Stimulated activated naive B cell treated with anti-CD40 and anti-IgM and Interleukin-4, amounts not matched to agents 10 μg/mL and 1 μg/mL and 100 μg/mL, for 72 hours (primary cell): Measurements from ENCODE around the gene POLR2B.
A peak's percentile ranks its signal among the peaks of the same experiment; 100 is the strongest.

Source experiments
- ATAC-seq, 2 donors: fragments of 150-1000 bp; cut with Tn5 transposase; replicated peaks; 2 replicates each; pipeline ENCODE4 v1.10.0; 2021; ENCODE audit warnings: moderate library complexity in 1 of 2
- DNase-seq: peaks from one replicate; pipeline ENCODE4 v3.0.0; 2021
- H3K27ac Mint-ChIP-seq: one replicate; pipeline ENCODE4 v1.8.0; 2022; ENCODE audit warnings: mild to moderate bottlenecking, mixed read lengths
- H3K27me3 Mint-ChIP-seq, 2 donors: one replicate each; pipeline ENCODE4 v1.8.0; 2022; ENCODE audit warnings: mixed read lengths in 2 of 2
- H3K36me3 Mint-ChIP-seq, 2 donors: one replicate each; pipeline ENCODE4 v1.8.0; 2022; ENCODE audit warnings: mixed read lengths in 2 of 2, mild to moderate bottlenecking in 1 of 2
- H3K4me1 Mint-ChIP-seq, 2 donors: one replicate each; pipeline ENCODE4 v1.8.0; 2022; ENCODE audit warnings: mixed read lengths in 2 of 2, mild to moderate bottlenecking in 1 of 2
- H3K4me3 Mint-ChIP-seq, 2 donors: one replicate each; pipeline ENCODE4 v1.8.0; 2022; ENCODE audit warnings: mild to moderate bottlenecking in 2 of 2, mixed read lengths in 2 of 2, moderate library complexity in 1 of 2
- H3K9me3 Mint-ChIP-seq, 2 donors: one replicate each; pipeline ENCODE4 v1.8.0; 2022; ENCODE audit warnings: mixed read lengths in 2 of 2, mild to moderate bottlenecking in 1 of 2

Gene POLR2B

GRCh38 chr4:56973336-56973735 lies 5.4 kb upstream of the POLR2B start:
- Mint-ChIP-seq H3K27ac (peak overlapping the region; percentile 7), H3K27me3 (no peaks in the 10 kb centered on the region), H3K4me1 (peaks cover 20 to 34% of the 10 kb centered on the region in 2 donors), H3K9me3 (peaks cover 0 to 2% of the 10 kb centered on the region in 2 donors), H3K36me3 (peaks cover 32 to 43% of the 10 kb centered on the region in 2 donors), H3K4me3 (no peak overlapping the region)
- ATAC-seq (no peak), DNase-seq (no peak)

GRCh38 chr4:56976283-56976836 lies 2.3 kb upstream of the POLR2B start:
- Mint-ChIP-seq H3K27me3 (no peaks in the 10 kb centered on the region), H3K27ac (peak overlapping the region; percentile 47), H3K4me1 (peaks cover 25 to 47% of the 10 kb centered on the region in 2 donors), H3K36me3 (peaks cover 28 to 43% of the 10 kb centered on the region in 2 donors), H3K4me3 (peak overlapping the region; percentile 85 to 99), H3K9me3 (peaks cover 0 to 2% of the 10 kb centered on the region in 2 donors)
- DNase-seq (peak; percentile 3), ATAC-seq (no peak)

GRCh38 chr4:56976837-56977320 lies 1.8 kb upstream of the POLR2B start:
- Mint-ChIP-seq H3K9me3 (peaks cover 0 to 2% of the 10 kb centered on the region in 2 donors), H3K27ac (peak overlapping the region; percentile 99), H3K4me1 (peaks cover 26 to 49% of the 10 kb centered on the region in 2 donors), H3K4me3 (peak overlapping the region; percentile 85 to 99), H3K36me3 (peaks cover 26 to 45% of the 10 kb centered on the region in 2 donors), H3K27me3 (no peaks in the 10 kb centered on the region)
- DNase-seq (peak; percentile 41), ATAC-seq (peak; percentile 33 to 37)

GRCh38 chr4:56977321-56978012 lies 1.2 kb upstream of the POLR2B start, which contains the start of gene NOA1:
TSS of gene NOA1 (minus strand) at chr4:56977606. CDS start at chr4:56977585, 21 bp downstream.
- peak; percentile 88 to 89 for ATAC-seq
- Mint-ChIP-seq H3K9me3 (peaks cover 0 to 2% of the 10 kb centered on the region in 2 donors), H3K4me1 (peaks cover 26 to 48% of the 10 kb centered on the region in 2 donors), H3K4me3 (peak within 1 kb of the TSS; percentile 85 to 99), H3K27ac (peak within 1 kb of the TSS; percentile 99), H3K36me3 (peaks cover 22 to 44% of the 10 kb centered on the region in 2 donors), H3K27me3 (no peaks in the 10 kb centered on the region)
- peak; percentile 99 for DNase-seq

GRCh38 chr4:56979421-56980072 lies 851 bp downstream of the POLR2B start:
- Mint-ChIP-seq H3K27me3 (no peaks in the 10 kb centered on the region), H3K4me3 (peak overlapping the region; percentile 85 to 99), H3K4me1 (peaks cover 26 to 44% of the 10 kb centered on the region in 2 donors), H3K9me3 (no peaks in the 10 kb centered on the region), H3K36me3 (peaks cover 10 to 33% of the 10 kb centered on the region in 2 donors), H3K27ac (peak overlapping the region; percentile 99)
- no peak for ATAC-seq
- peak; percentile 10 for DNase-seq

- Mint-ChIP-seq H3K9me3 (no peaks in the 10 kb centered on the region), H3K27ac (no peak overlapping the region), H3K36me3 (peaks cover 13 to 38% of the 10 kb centered on the region in 2 donors), H3K4me3 (peak overlapping the region in 1 of 2 donors; percentile 0), H3K4me1 (peaks cover 17 to 32% of the 10 kb centered on the region in 2 donors), H3K27me3 (no peaks in the 10 kb centered on the region)
- ATAC-seq = no peak
- no peak for DNase-seq
Measured at GRCh38 chr4:56981795-56982201, 3.1 kb downstream of the POLR2B start.

- DNase-seq = no peak
- Mint-ChIP-seq H3K9me3 (no peaks in the 10 kb centered on the region), H3K4me3 (no peak overlapping the region), H3K27me3 (no peaks in the 10 kb centered on the region), H3K36me3 (peaks cover 14 to 53% of the 10 kb centered on the region in 2 donors), H3K27ac (no peak overlapping the region), H3K4me1 (peaks cover 22 to 39% of the 10 kb centered on the region in 2 donors)
- no peak for ATAC-seq
Measured at GRCh38 chr4:56986192-56986591, 7.5 kb downstream of the POLR2B start.

- Mint-ChIP-seq H3K36me3 (peaks cover 21 to 53% of the 10 kb centered on the region in 2 donors), H3K4me1 (peaks cover 21 to 39% of the 10 kb centered on the region in 2 donors), H3K27me3 (no peaks in the 10 kb centered on the region), H3K4me3 (no peak overlapping the region), H3K9me3 (no peaks in the 10 kb centered on the region), H3K27ac (no peak overlapping the region)
- DNase-seq = no peak
- ATAC-seq = no peak
Measured at GRCh38 chr4:56986952-56987351, 8.3 kb downstream of the POLR2B start.

- peak overlapping the region; percentile 33 for H3K27ac Mint-ChIP-seq
- no peak overlapping the region for H3K4me3 Mint-ChIP-seq
- H3K36me3 Mint-ChIP-seq = peaks cover 19 to 45% of the 10 kb centered on the region in 2 donors
- no peaks in the 10 kb centered on the region for H3K9me3 Mint-ChIP-seq
- DNase-seq (no peak), ATAC-seq (peak; percentile 41 to 42)
- no peaks in the 10 kb centered on the region for H3K27me3 Mint-ChIP-seq
- peaks cover 16 to 29% of the 10 kb centered on the region in 2 donors for H3K4me1 Mint-ChIP-seq
Measured at GRCh38 chr4:56990109-56990905, 11.6 kb downstream of the POLR2B start.

- Mint-ChIP-seq H3K27ac (no peak overlapping the region), H3K27me3 (no peaks in the 10 kb centered on the region), H3K36me3 (peaks cover 26 to 52% of the 10 kb centered on the region in 2 donors), H3K4me3 (no peak overlapping the region), H3K4me1 (peaks cover 11 to 15% of the 10 kb centered on the region in 2 donors), H3K9me3 (no peaks in the 10 kb centered on the region)
- DNase-seq = no peak
- ATAC-seq = no peak
Measured at GRCh38 chr4:56995525-56995924, 16.8 kb downstream of the POLR2B start.

GRCh38 chr4:56999751-57000150 lies 21.1 kb downstream of the POLR2B start:
- Mint-ChIP-seq H3K4me3 (no peak overlapping the region), H3K36me3 (peaks cover 34 to 52% of the 10 kb centered on the region in 2 donors), H3K27me3 (no peaks in the 10 kb centered on the region)

GRCh38 chr4:57013543-57014120 lies 34.9 kb downstream of the POLR2B start:
- Mint-ChIP-seq H3K4me3 (no peak overlapping the region), H3K9me3 (no peaks in the 10 kb centered on the region), H3K4me1 (peaks cover 2 to 12% of the 10 kb centered on the region in 2 donors), H3K36me3 (peaks cover 31 to 46% of the 10 kb centered on the region in 2 donors), H3K27me3 (no peaks in the 10 kb centered on the region), H3K27ac (no peak overlapping the region)
- no peak for ATAC-seq
- DNase-seq = no peak

More at GRCh38 chr4:56999751-57000150, 21.1 kb downstream of the POLR2B start:
- Mint-ChIP-seq H3K4me1 (peaks cover 0 to 2% of the 10 kb centered on the region in 2 donors), H3K27ac (no peak overlapping the region), H3K9me3 (no peaks in the 10 kb centered on the region)
- no peak for DNase-seq
- no peak for ATAC-seq

- Mint-ChIP-seq H3K27ac (no peak overlapping the region), H3K27me3 (no peaks in the 10 kb centered on the region), H3K36me3 (peaks cover 32 to 53% of the 10 kb centered on the region in 2 donors), H3K4me3 (no peak overlapping the region), H3K9me3 (no peaks in the 10 kb centered on the region), H3K4me1 (peaks cover 2 to 12% of the 10 kb centered on the region in 2 donors)
- ATAC-seq = no peak
- DNase-seq = no peak
Measured at GRCh38 chr4:57018980-57019379, 40.3 kb downstream of the POLR2B start.
